Stimulated activated CD8-positive, alpha-beta memory T cell treated with anti-CD3 and anti-CD28 coated beads, Interleukin-2, amount 100 ng/mL, for 1 hour (primary cell): ENCODE results near the gene CD83.

Experiments
- DNase-seq, 2 donors: peaks; one replicate each; pipeline ENCODE4 v3.0.0-alpha.2; 2020; ENCODE audit warnings: low read depth in 2 of 2

Gene CD83

GRCh38 chr6:14123386-14124111 is 6.0 kb downstream of the CD83 start:
- DNase-seq = no peak

- DNase-seq = no peak
Observed at GRCh38 chr6:14125346-14125745, 7.8 kb downstream of the CD83 start.

GRCh38 chr6:14126191-14126590 is 8.6 kb downstream of the CD83 start:
- DNase-seq = no peak

- DNase-seq = no peak
Observed at GRCh38 chr6:14127611-14128010, 10.0 kb downstream of the CD83 start.

GRCh38 chr6:14128012-14128411 is 10.4 kb downstream of the CD83 start:
- DNase-seq = no peak

- DNase-seq = no peak
Observed at GRCh38 chr6:14128746-14129145, 11.2 kb downstream of the CD83 start.

GRCh38 chr6:14129575-14129974 is 12.0 kb downstream of the CD83 start:
- DNase-seq = no peak

- DNase-seq = no peak
Observed at GRCh38 chr6:14130435-14131075, 13.0 kb downstream of the CD83 start.

- DNase-seq = no peak
Observed at GRCh38 chr6:14131579-14131978, 14.0 kb downstream of the CD83 start.

- DNase-seq = no peak
Observed at GRCh38 chr6:14132244-14132920, 14.8 kb downstream of the CD83 start.

- DNase-seq = no peak
Observed at GRCh38 chr6:14132921-14133275, 15.3 kb downstream of the CD83 start.

GRCh38 chr6:14134211-14134910 is 16.8 kb downstream of the CD83 start:
- DNase-seq = no peak

GRCh38 chr6:14135893-14136539 is 18.4 kb downstream of the CD83 start:
- DNase-seq = no peak

- no peak for DNase-seq
Observed at GRCh38 chr6:14138701-14139215, 21.2 kb downstream of the CD83 start.

GRCh38 chr6:14141351-14142062 is 23.9 kb downstream of the CD83 start:
- DNase-seq = no peak

- no peak for DNase-seq
Observed at GRCh38 chr6:14142063-14142450, 24.5 kb downstream of the CD83 start.

- no peak for DNase-seq
Observed at GRCh38 chr6:14142511-14143223, 25.1 kb downstream of the CD83 start.

- DNase-seq = no peak
Observed at GRCh38 chr6:14143305-14143704, 25.7 kb downstream of the CD83 start.

- peak; percentile 44 to 53 for DNase-seq
Observed at GRCh38 chr6:14144678-14145113, 27.1 kb downstream of the CD83 start.

- no peak for DNase-seq
Observed at GRCh38 chr6:14146506-14147096, 29.0 kb downstream of the CD83 start.
